Right lobe of liver (tissue), 4 donors: ENCODE results near the gene HEY2.

Source experiments
- POLR2A ChIP-seq: fragments of 450-650 bp; IDR thresholded peaks from one replicate; pipeline ENCODE4 v1.6.1; 2017; ENCODE audit warnings: antibody characterized with exemption, mild to moderate bottlenecking
- TF ChIP-seq, protein P1 (sequence below), 4 donors: fragments of 200-600 bp in 3 of 4; fragments of 450-650 bp in 1 of 4; IDR thresholded peaks; one replicate each; pipeline versions ENCODE4 v1.5.1 to v1.8.0; 2016 to 2022; ENCODE audit warnings: antibody characterized with exemption in 4 of 4, mild to moderate bottlenecking in 2 of 4
- donor health status: DM: no; HTN: no; CAD: no.
- donor health status: DM: no; HTN: no; CAD: no.
- donor health status: DM: no; HTN: yes; CAD: no.

DNA sequence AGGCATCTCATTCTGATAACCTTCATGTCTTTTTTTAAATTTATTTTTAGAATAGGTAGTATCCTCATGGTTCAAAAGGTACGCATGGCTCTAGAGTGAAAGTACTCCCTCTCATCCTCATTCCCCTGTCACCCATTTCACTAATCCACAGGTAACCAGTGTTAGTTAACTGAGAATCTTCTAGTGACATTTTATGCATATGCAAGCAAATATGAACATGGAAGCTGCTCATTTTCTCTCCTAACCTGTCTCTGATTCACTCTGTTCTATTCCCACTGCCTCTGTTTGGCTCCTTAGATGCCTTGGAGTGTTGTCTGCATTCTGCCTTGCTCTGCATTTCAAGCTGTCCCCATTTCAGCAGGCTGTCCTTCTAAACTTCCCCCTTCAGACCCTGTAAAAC, 45.9 kb downstream of the HEY2 start:
- TF ChIP-seq, protein P1, sequence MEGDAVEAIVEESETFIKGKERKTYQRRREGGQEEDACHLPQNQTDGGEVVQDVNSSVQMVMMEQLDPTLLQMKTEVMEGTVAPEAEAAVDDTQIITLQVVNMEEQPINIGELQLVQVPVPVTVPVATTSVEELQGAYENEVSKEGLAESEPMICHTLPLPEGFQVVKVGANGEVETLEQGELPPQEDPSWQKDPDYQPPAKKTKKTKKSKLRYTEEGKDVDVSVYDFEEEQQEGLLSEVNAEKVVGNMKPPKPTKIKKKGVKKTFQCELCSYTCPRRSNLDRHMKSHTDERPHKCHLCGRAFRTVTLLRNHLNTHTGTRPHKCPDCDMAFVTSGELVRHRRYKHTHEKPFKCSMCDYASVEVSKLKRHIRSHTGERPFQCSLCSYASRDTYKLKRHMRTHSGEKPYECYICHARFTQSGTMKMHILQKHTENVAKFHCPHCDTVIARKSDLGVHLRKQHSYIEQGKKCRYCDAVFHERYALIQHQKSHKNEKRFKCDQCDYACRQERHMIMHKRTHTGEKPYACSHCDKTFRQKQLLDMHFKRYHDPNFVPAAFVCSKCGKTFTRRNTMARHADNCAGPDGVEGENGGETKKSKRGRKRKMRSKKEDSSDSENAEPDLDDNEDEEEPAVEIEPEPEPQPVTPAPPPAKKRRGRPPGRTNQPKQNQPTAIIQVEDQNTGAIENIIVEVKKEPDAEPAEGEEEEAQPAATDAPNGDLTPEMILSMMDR (IDR thresholded peaks at IDR 0.05), result no peak
- TF ChIP-seq POLR2A, result no peak
